Muscle layer of duodenum (tissue), 2 donors: ENCODE data around the gene LTA4H.

Experiments used
- H3K27ac ChIP-seq: one replicate; pipeline ENCODE4 v1.7.0; 2013; ENCODE audit warnings: mild to moderate bottlenecking, low read length
- H3K27me3 ChIP-seq: one replicate; pipeline ENCODE4 v1.7.0; 2013; ENCODE audit warnings: low read depth, mild to moderate bottlenecking, control low read depth, low read length
- H3K36me3 ChIP-seq, 2 donors: one replicate each; pipeline ENCODE4 v1.7.0; 2013; ENCODE audit warnings: low read length in 2 of 2, control low read depth in 1 of 2, mild to moderate bottlenecking in 1 of 2; ENCODE audit not compliant: insufficient read depth in 2 of 2, control insufficient read depth in 1 of 2
- H3K4me1 ChIP-seq, 2 donors: one replicate each; pipeline ENCODE4 v1.7.0; 2013; ENCODE audit warnings: low read length in 2 of 2, mild to moderate bottlenecking in 2 of 2, control low read depth in 1 of 2, moderate library complexity in 1 of 2; ENCODE audit not compliant: insufficient read depth in 2 of 2, control insufficient read depth in 1 of 2
- H3K4me3 ChIP-seq, 2 donors: one replicate each; pipeline ENCODE4 v1.7.0; 2013; ENCODE audit warnings: low read length in 2 of 2, low read depth in 1 of 2, mild to moderate bottlenecking in 1 of 2
- H3K9me3 ChIP-seq, 2 donors: one replicate each; pipeline ENCODE4 v1.7.0; 2013; ENCODE audit warnings: low read length in 2 of 2, control low read depth in 1 of 2, mild to moderate bottlenecking in 1 of 2; ENCODE audit not compliant: control insufficient read depth in 1 of 2
- donor health status: healthy.

The LTA4H gene

GRCh38 chr12:96044943-96045290, 9.5 kb upstream of the LTA4H start:
- H3K27me3 ChIP-seq: no peaks in the 10 kb centered on the region
- H3K27ac ChIP-seq: no peak overlapping the region
- no peaks in the 10 kb centered on the region for H3K36me3 ChIP-seq
- peaks cover 3 to 11% of the 10 kb centered on the region in 2 donors for H3K4me1 ChIP-seq
- H3K4me3 ChIP-seq: no peak overlapping the region
- no peaks in the 10 kb centered on the region for H3K9me3 ChIP-seq

- Histone ChIP-seq H3K4me3 (no peak overlapping the region), H3K9me3 (no peaks in the 10 kb centered on the region), H3K27me3 (no peaks in the 10 kb centered on the region), H3K27ac (peak overlapping the region; percentile 42), H3K4me1 (peaks cover 3 to 11% of the 10 kb centered on the region in 2 donors), H3K36me3 (no peaks in the 10 kb centered on the region)
Measured at GRCh38 chr12:96044017-96044942, 8.9 kb upstream of the LTA4H start.

DNA sequence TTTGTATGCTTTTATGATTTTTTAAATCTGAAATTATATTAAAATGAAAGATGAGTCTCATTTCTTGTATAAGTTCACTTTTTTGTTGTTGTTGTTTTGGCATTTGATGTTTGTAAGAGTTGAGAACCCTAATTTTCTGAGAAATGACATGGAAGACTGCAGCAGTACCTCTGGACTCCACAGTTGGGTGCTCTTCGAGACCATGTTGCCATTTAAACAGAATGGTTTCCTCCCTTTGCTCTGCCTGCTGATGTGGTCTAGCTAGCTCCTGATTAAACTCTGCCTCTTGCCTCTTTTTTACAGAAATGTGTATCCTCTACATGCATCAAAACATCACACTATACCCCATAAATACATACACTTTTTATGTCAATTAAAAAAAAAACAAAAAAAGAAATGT, 5.8 kb upstream of the LTA4H start:
- Histone ChIP-seq H3K4me1 (peaks cover 1 to 3% of the 10 kb centered on the region in 2 donors), H3K27me3 (no peaks in the 10 kb centered on the region), H3K27ac (no peak overlapping the region), H3K4me3 (no peak overlapping the region), H3K9me3 (no peaks in the 10 kb centered on the region), H3K36me3 (no peaks in the 10 kb centered on the region)

DNA sequence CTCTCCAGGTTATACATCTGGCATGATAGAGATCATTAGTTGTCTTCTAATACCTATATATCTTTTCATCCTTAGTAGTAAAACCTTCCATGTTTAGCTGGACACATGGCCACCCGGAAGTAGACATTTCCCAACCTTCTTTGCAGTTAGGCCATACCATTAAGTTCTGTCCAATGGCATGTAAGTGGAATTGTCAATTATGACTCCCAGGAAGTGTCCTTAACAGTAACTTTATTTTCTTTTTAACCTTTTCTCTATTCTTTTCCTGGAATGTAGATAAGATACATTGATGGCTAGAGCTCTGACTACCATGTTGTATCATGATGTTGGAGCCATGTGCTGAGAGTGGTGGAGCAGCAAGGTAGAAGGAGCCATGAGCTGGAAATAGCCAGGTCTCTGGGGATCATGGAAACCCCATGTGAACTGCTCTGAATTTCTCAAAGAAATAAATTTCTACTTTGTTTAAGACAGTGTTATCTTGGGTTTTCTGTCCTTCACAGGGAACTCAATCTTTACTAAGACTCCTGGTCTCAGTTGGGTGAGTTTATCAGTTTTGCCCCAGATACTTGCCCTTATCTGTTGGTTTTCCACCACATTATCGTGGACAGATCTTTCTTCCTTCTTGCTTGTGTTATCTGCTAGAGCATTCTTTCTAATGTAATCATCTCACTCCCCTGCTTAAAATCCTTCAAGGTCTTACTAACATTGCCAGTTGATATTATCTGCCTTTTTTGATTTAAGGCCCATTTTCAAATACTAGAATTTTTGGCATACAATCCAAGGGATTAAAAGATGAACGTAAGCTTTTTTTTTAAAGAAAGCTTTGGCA, 5.1 kb upstream of the LTA4H start:
- no peak overlapping the region for H3K27ac ChIP-seq
- H3K4me1 ChIP-seq: peaks cover 3 to 4% of the 10 kb centered on the region in 2 donors
- no peaks in the 10 kb centered on the region for H3K27me3 ChIP-seq
- H3K4me3 ChIP-seq: no peak overlapping the region
- no peaks in the 10 kb centered on the region for H3K36me3 ChIP-seq
- H3K9me3 ChIP-seq: no peaks in the 10 kb centered on the region

DNA sequence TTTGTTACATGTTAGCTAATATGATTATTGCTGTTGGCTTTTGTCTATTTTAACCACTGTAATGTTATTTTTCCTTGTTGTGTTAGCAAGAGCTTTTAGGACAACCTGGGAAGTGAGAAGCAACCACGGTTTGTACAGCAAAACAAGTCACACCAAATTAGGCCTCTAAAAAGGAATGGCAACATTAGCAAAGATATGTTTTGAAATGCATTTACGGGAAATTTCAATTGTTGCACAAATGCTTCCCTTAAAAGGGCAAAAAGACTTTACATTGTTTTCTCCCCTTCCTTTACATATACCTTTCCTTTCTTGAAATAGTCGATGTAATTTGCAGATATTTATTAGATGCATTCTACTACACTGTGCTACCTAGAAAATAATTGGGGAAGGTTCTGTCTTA, 4.1 kb upstream of the LTA4H start:
- Histone ChIP-seq H3K4me1 (peaks cover 0 to 7% of the 10 kb centered on the region in 2 donors), H3K9me3 (no peaks in the 10 kb centered on the region), H3K36me3 (no peaks in the 10 kb centered on the region), H3K27ac (no peak overlapping the region), H3K27me3 (no peaks in the 10 kb centered on the region), H3K4me3 (no peak overlapping the region)

- H3K27ac ChIP-seq: no peak overlapping the region
- H3K27me3 ChIP-seq: no peaks in the 10 kb centered on the region
- no peaks in the 10 kb centered on the region for H3K9me3 ChIP-seq
- H3K36me3 ChIP-seq: no peaks in the 10 kb centered on the region
- H3K4me3 ChIP-seq: no peak overlapping the region
- peaks cover 6 to 20% of the 10 kb centered on the region in 2 donors for H3K4me1 ChIP-seq
Measured at GRCh38 chr12:96036765-96037455, 1.5 kb upstream of the LTA4H start.

DNA sequence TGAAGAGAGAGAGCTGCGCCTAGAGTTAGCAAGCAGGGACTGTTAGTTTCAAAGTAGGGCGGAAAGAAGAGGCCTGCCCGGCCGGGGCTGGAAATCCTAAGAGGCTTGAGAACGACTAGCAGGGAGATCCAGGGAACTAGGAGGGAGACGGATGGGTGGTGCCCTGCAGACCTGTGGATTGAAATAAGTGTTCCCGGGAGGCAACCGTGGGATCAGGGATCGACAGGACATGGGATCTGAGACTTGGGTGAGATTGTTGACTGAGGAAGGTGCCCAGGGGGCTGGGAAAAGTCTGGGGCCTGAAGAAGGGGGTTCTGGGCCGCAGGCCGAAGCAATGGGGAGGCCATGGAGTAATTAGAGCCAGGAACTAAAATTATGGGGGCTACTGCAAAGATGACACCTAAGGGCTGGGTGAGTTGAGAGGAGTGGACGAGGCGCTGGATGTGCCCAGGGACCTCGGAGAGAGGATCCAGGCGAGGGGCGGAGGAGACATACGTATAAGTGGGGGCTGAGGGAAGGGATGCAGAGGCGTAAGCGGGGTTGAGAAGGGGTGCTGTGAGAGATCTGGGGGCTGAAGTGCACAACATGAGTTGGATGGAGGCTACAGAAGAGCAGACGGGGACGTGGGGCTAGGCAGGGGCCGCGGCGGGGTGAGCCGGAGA, 635 bp downstream of the LTA4H start:
- Histone ChIP-seq H3K4me1 (peaks cover 6 to 20% of the 10 kb centered on the region in 2 donors), H3K4me3 (peak overlapping the region; percentile 84 to 98), H3K9me3 (no peaks in the 10 kb centered on the region), H3K36me3 (no peaks in the 10 kb centered on the region), H3K27ac (peak overlapping the region; percentile 87), H3K27me3 (no peaks in the 10 kb centered on the region)

- no peaks in the 10 kb centered on the region for H3K27me3 ChIP-seq
- peak overlapping the region; percentile 87 for H3K27ac ChIP-seq
- H3K36me3 ChIP-seq: no peaks in the 10 kb centered on the region
- H3K4me3 ChIP-seq: peak overlapping the region; percentile 84 to 98
- no peaks in the 10 kb centered on the region for H3K9me3 ChIP-seq
- peaks cover 6 to 20% of the 10 kb centered on the region in 2 donors for H3K4me1 ChIP-seq
Measured at GRCh38 chr12:96033549-96034389, 1.6 kb downstream of the LTA4H start.

GRCh38 chr12:96029826-96030225, 5.6 kb downstream of the LTA4H start:
- Histone ChIP-seq H3K36me3 (peaks cover 15 to 24% of the 10 kb centered on the region in 2 donors), H3K9me3 (no peaks in the 10 kb centered on the region), H3K4me3 (no peak overlapping the region), H3K27ac (no peak overlapping the region), H3K4me1 (peaks cover 6 to 16% of the 10 kb centered on the region in 2 donors), H3K27me3 (no peaks in the 10 kb centered on the region)

DNA sequence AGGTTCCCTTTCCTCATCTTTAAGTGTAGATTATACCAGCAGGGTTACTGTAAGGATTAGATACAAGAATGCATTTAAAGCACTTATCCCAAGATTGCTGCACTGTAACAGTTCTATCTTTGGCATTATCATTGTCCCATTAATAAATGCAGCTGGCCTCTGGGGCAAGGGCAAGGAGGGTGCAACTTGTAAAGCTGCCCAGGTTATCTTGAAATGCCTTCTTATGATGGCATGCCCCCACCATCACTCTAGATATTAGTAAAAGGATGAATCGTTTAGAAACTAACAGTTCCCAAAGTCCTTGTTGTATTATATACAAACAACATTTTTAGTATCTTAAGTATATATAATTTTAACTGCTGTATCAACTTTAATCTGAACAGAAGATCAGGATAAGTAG, 6.8 kb downstream of the LTA4H start:
- peaks cover 23 to 24% of the 10 kb centered on the region in 2 donors for H3K36me3 ChIP-seq
- no peaks in the 10 kb centered on the region for H3K27me3 ChIP-seq
- no peak overlapping the region for H3K4me3 ChIP-seq
- peaks cover 0 to 3% of the 10 kb centered on the region in 2 donors for H3K4me1 ChIP-seq
- H3K9me3 ChIP-seq: no peaks in the 10 kb centered on the region
- no peak overlapping the region for H3K27ac ChIP-seq
